Lower lobe of right lung (tissue), 2 donors: ENCODE measurements around the gene DALRD3. TPM values are rescaled to one million over a fixed set of nuclear protein-coding genes. Genes with fewer than 3 reads are reported as not detected.

Experiments
- ATAC-seq, 2 donors: fragments of 200-7000 bp; cut with Tn5 transposase; one replicate each; pipeline ENCODE4 v1.9.1; 2020 to 2022; ENCODE audit warnings: mild to moderate bottlenecking in 2 of 2, moderate library complexity in 2 of 2
- DNase-seq: peaks from one replicate; pipeline ENCODE4 v3.0.0-alpha.2; 2020
- H3K27ac ChIP-seq: fragments of 200-600 bp; one replicate; pipeline ENCODE4 v1.8.0; 2022
- H3K27me3 ChIP-seq: fragments of 200-600 bp; one replicate; pipeline ENCODE4 v1.8.0; 2022; ENCODE audit warnings: low read depth
- H3K36me3 ChIP-seq: fragments of 200-600 bp; one replicate; pipeline ENCODE4 v1.8.0; 2022; ENCODE audit warnings: mild to moderate bottlenecking
- H3K4me1 ChIP-seq: fragments of 200-600 bp; one replicate; pipeline ENCODE4 v1.8.0; 2022
- H3K4me3 ChIP-seq: fragments of 200-600 bp; one replicate; pipeline ENCODE4 v1.8.0; 2022; ENCODE audit warnings: mild to moderate bottlenecking
- H3K9me3 ChIP-seq: fragments of 200-600 bp; one replicate; pipeline ENCODE4 v1.8.0; 2022
- intact Hi-C: fragments of 100-400 bp; cut with DNase I; formaldehyde crosslinking; loops from one replicate; pipeline ENCODE4 v1.11.0; 2022
- total RNA-seq: library from RNA; stranded (reverse); fragmentation: NEBNext Ultra II Directional; extraction: Animal tissue kit (Norgen Biotek cat#: 25700); gene quantifications from one replicate; pipeline ENCODE4 v1.2.1, GENCODE V29; 2021
- TF ChIP-seq, protein P1 (sequence below): fragments of 200-600 bp; IDR thresholded peaks from one replicate; pipeline ENCODE4 v1.8.0; 2022; ENCODE audit warnings: antibody characterized with exemption, mild to moderate bottlenecking
- donor health status: DM: no; HTN: yes; CAD: no; lungs with severe emphysema.

The DALRD3 gene
- total RNA-seq, 1 donor from 2014 or later, result 28.1 TPM

DNA sequence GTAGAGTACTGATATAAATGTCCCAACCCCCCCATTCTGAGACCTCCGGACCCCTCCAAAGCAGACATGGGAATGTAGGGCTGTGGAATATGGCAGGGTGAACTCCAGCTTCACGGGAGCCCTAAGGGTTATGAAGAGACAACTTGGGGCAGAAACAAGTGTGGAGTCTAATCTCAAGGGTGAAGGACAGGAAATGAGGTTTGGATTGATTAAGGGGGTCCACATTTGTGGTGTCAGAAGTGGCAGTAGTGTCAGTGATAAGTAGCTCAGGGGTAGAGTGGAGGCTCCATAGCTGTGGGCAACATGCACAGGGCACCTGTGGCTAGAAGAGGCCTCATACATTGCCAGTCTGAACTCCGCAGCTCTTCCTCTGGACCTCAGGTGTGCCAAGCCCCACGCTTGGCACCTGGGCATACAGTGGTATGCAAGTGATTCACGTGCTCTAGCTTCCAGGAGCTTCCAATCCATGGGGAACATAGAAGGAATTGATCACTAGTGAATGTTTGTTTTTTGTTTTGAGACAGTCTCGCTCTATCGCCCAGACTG lies 32.5 kb downstream of the DALRD3 start:
- Histone ChIP-seq H3K4me3 (no peak overlapping the region), H3K36me3 (peaks cover 52% of the 10 kb centered on the region), H3K9me3 (no peaks in the 10 kb centered on the region), H3K4me1 (peaks cover 16% of the 10 kb centered on the region), H3K27me3 (no peaks in the 10 kb centered on the region), H3K27ac (no peak overlapping the region)
- no peak for ATAC-seq
- TF ChIP-seq, protein P1, sequence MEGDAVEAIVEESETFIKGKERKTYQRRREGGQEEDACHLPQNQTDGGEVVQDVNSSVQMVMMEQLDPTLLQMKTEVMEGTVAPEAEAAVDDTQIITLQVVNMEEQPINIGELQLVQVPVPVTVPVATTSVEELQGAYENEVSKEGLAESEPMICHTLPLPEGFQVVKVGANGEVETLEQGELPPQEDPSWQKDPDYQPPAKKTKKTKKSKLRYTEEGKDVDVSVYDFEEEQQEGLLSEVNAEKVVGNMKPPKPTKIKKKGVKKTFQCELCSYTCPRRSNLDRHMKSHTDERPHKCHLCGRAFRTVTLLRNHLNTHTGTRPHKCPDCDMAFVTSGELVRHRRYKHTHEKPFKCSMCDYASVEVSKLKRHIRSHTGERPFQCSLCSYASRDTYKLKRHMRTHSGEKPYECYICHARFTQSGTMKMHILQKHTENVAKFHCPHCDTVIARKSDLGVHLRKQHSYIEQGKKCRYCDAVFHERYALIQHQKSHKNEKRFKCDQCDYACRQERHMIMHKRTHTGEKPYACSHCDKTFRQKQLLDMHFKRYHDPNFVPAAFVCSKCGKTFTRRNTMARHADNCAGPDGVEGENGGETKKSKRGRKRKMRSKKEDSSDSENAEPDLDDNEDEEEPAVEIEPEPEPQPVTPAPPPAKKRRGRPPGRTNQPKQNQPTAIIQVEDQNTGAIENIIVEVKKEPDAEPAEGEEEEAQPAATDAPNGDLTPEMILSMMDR, result no peak
- no peak for DNase-seq
- intact Hi-C loops, result no loop called here

- intact Hi-C loops, result no loop called here
- TF ChIP-seq, protein P1, result no peak
- Histone ChIP-seq H3K4me1 (peaks cover 13% of the 10 kb centered on the region), H3K9me3 (no peaks in the 10 kb centered on the region), H3K36me3 (peaks cover 64% of the 10 kb centered on the region), H3K27ac (no peak overlapping the region), H3K27me3 (no peaks in the 10 kb centered on the region), H3K4me3 (no peak overlapping the region)
- ATAC-seq (no peak), DNase-seq (no peak)
These were observed 33.7 kb downstream of the DALRD3 start for GRCh38 chr3:48984663-48985062.

- no peaks in the 10 kb centered on the region for H3K27me3 ChIP-seq
- H3K27ac ChIP-seq, result no peak overlapping the region
- no peak overlapping the region for H3K4me3 ChIP-seq
- no peaks in the 10 kb centered on the region for H3K4me1 ChIP-seq
- ATAC-seq, result no peak
- TF ChIP-seq, protein P1, result no peak
- DNase-seq, result no peak
- intact Hi-C loops, result no loop called here
- no peaks in the 10 kb centered on the region for H3K9me3 ChIP-seq
- peaks cover 78% of the 10 kb centered on the region for H3K36me3 ChIP-seq
These were observed 35.3 kb downstream of the DALRD3 start for GRCh38 chr3:48983096-48983495.

DNA sequence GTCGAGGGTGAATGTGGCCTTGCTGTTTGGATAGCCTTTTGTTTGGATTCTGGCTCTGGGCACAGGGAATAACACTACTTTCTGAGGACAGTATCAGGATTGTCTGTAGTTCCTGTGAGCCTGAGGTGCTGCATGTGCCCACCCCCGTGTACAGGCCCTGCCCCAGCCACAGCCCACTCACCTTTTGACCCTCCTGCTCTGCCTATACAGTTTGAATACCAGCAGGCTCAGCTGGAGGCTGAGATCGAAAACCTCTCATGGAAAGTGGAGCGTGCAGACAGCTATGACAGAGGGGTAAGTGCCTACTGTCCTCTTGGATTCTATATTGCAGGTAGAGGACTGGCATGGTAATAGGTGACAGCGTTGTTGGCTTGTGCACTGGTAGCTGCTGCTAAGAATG lies 35.7 kb downstream of the DALRD3 start:
- H3K27me3 ChIP-seq, result no peaks in the 10 kb centered on the region
- H3K4me3 ChIP-seq, result no peak overlapping the region
- H3K4me1 ChIP-seq, result no peaks in the 10 kb centered on the region
- ATAC-seq, result no peak
- no peak overlapping the region for H3K27ac ChIP-seq
- TF ChIP-seq, protein P1, result no peak
- DNase-seq, result no peak
- H3K9me3 ChIP-seq, result no peaks in the 10 kb centered on the region
- intact Hi-C loops, result no loop called here
- H3K36me3 ChIP-seq, result peaks cover 82% of the 10 kb centered on the region

DNA sequence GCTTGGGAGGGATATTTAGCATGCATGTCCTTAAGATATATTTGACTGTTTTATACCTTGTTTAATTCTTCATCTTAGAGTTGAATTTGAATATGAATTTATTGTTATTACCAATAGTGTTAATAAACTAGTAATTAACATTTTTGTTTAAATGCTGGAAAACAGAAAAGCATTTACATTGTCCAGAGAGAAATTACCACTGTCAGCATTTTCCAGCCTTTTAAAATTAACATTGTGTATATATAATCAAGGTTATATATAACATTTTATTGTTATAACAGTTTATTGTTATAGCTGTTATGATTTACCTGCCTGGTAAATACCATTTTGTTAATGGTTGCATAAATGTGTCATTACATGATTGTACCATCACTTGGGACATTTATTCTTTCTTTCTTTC lies 36.4 kb downstream of the DALRD3 start:
- Histone ChIP-seq H3K4me1 (no peaks in the 10 kb centered on the region), H3K27me3 (no peaks in the 10 kb centered on the region), H3K9me3 (no peaks in the 10 kb centered on the region), H3K27ac (no peak overlapping the region), H3K36me3 (peaks cover 89% of the 10 kb centered on the region), H3K4me3 (no peak overlapping the region)
- intact Hi-C loops, result no loop called here
- TF ChIP-seq, protein P1, result no peak
- DNase-seq (no peak), ATAC-seq (no peak)

- intact Hi-C loops, result no loop called here
- TF ChIP-seq, protein P1, result no peak
- Histone ChIP-seq H3K4me1 (no peaks in the 10 kb centered on the region), H3K27ac (no peak overlapping the region), H3K9me3 (no peaks in the 10 kb centered on the region), H3K36me3 (peaks cover 97% of the 10 kb centered on the region), H3K27me3 (no peaks in the 10 kb centered on the region), H3K4me3 (no peak overlapping the region)
- ATAC-seq (no peak), DNase-seq (no peak)
These were observed 38.1 kb downstream of the DALRD3 start for GRCh38 chr3:48980295-48980694.
